Esophagus muscularis mucosa (tissue), 4 donors: ENCODE data around the gene SPATS2. TPM values are rescaled to one million over a fixed set of nuclear protein-coding genes. Genes with fewer than 3 reads are reported as not detected.
A peak's percentile ranks its signal among the peaks of the same experiment; 100 is the strongest.

Experiments
- DNase-seq: peaks from one replicate; pipeline ENCODE4 v3.0.0-alpha.2; 2017; ENCODE audit errors: extremely low spot score
- H3K27ac ChIP-seq, 4 donors: fragments of 200-600 bp; sonication (generic); replicated peaks in 1 of 4; 1 replicate in 3 of 4; 2 replicates in 1 of 4; pipeline ENCODE4 v1.5.1; 2016 to 2019; ENCODE audit warnings: mild to moderate bottlenecking in 1 of 4
- H3K27me3 ChIP-seq, 4 donors: fragments of 200-600 bp; sonication (generic); one replicate each; pipeline versions ENCODE4 v1.5.1 to v1.6.0; 2016 to 2019
- H3K36me3 ChIP-seq, 4 donors: fragments of 200-600 bp; sonication (generic); one replicate each; pipeline ENCODE4 v1.5.1; 2016 to 2019
- H3K4me1 ChIP-seq, 4 donors: fragments of 200-600 bp; sonication (generic); one replicate each; pipeline ENCODE4 v1.5.1; 2016 to 2019
- H3K4me3 ChIP-seq, 4 donors: fragments of 200-600 bp; sonication (generic); 1 replicate in 2 of 4; 2 replicates in 2 of 4; pipeline ENCODE4 v1.5.1; 2016 to 2019; ENCODE audit warnings: mild to moderate bottlenecking in 4 of 4, moderate library complexity in 1 of 4
- H3K9me3 ChIP-seq, 4 donors: fragments of 200-600 bp; sonication (generic); 1 replicate in 3 of 4; 2 replicates in 1 of 4; pipeline ENCODE4 v1.5.1; 2016 to 2019
- CTCF ChIP-seq, 3 experiments: fragments of 200-600 bp in 2 of 3; fragments of 450-650 bp in 1 of 3; sonication (generic) in 2 of 3; IDR thresholded peaks; one replicate each; pipeline ENCODE4 v1.5.1; 2017 to 2019; ENCODE audit warnings: antibody characterized with exemption in 3 of 3, mild to moderate bottlenecking in 2 of 3, moderate library complexity in 1 of 3
- EP300 ChIP-seq: sonication (generic); formaldehyde crosslinking; IDR thresholded peaks from one replicate; pipeline ENCODE4 v1.6.1; 2017; ENCODE audit warnings: antibody characterized with exemption
- POLR2A ChIP-seq: fragments of 450-650 bp; IDR thresholded peaks from one replicate; pipeline ENCODE4 v1.6.1; 2017; ENCODE audit warnings: antibody characterized with exemption, moderate library complexity, mild to moderate bottlenecking, low read depth
- POLR2AphosphoS5 ChIP-seq, 2 donors: sonication (generic); formaldehyde crosslinking; IDR thresholded peaks; one replicate each; pipeline ENCODE4 v1.6.1; 2017; ENCODE audit warnings: antibody characterized with exemption in 2 of 2
- WGBS: methylation state at CpG from one replicate; pipeline ENCODE4 v1.1.5; 2018; 5-methylcytosine and 5-hydroxymethylcytosine counted together
- intact Hi-C: fragments of 100-400 bp; cut with DNase I; formaldehyde crosslinking; loops from one replicate; pipeline ENCODE4 v1.15.1; 2023
- total RNA-seq, 4 donors: library from RNA; depleted of rRNA; stranded (reverse); fragments of >200 nt; gene quantifications; one replicate each; pipeline versions ENCODE4 v1.1.0 to v1.2.1, GENCODE V29; 2016

SPATS2 gene
- total RNA-seq, 4 donors from 2014 or later: 9.5 to 16.6 (median 11.5) TPM

GRCh38 chr12:49358483-49359141 lies 8.7 kb upstream of the SPATS2 start:
- 31% methylated on average over 7 of the region's 7 CpGs for WGBS

GRCh38 chr12:49359671-49360070 lies 7.6 kb upstream of the SPATS2 start:
- peaks cover 0 to 7% (median 4%) of the 10 kb centered on the region in 4 donors for H3K4me1 ChIP-seq
- no peak overlapping the region for H3K4me3 ChIP-seq
- H3K36me3 ChIP-seq: no peaks in the 10 kb centered on the region
- no peaks in the 10 kb centered on the region for H3K9me3 ChIP-seq
- H3K27ac ChIP-seq: no peak overlapping the region
- H3K27me3 ChIP-seq: peaks cover 0 to 23% (median 2%) of the 10 kb centered on the region in 4 donors
- WGBS: 80% methylated on average over 7 of the region's 7 CpGs
- TF ChIP-seq EP300: no peak
- TF ChIP-seq POLR2A: no peak
- no peak for TF ChIP-seq POLR2AphosphoS5 (IDR thresholded peaks at IDR 0.05)
- no peak for TF ChIP-seq CTCF (IDR thresholded peaks at IDR 0.05)
- DNase-seq: no peak
- intact Hi-C loops: loop anchor here (2.0 to 10.0 kb wide), 2 partner anchors 155 to 265 kb away; partner anchors contain the start of gene PRPF40B

More at GRCh38 chr12:49358483-49359141, 8.7 kb upstream of the SPATS2 start:
- H3K9me3 ChIP-seq: no peaks in the 10 kb centered on the region
- H3K36me3 ChIP-seq: no peaks in the 10 kb centered on the region
- peaks cover 0 to 7% (median 4%) of the 10 kb centered on the region in 4 donors for H3K4me1 ChIP-seq
- peaks cover 0 to 31% (median 2%) of the 10 kb centered on the region in 4 donors for H3K27me3 ChIP-seq
- H3K27ac ChIP-seq: no peak overlapping the region
- no peak overlapping the region for H3K4me3 ChIP-seq
- TF ChIP-seq EP300 (no peak), CTCF (IDR thresholded peaks at IDR 0.05) (peak; percentile 71 to 83 (median 82))
- peak; percentile 37 for DNase-seq
- intact Hi-C loops: loop anchor here (2.0 kb wide), 1 partner anchor 156 kb away; no protein-coding TSS in a partner anchor

GRCh38 chr12:49362077-49362476 lies 5.2 kb upstream of the SPATS2 start:
- no peak for DNase-seq

GRCh38 chr12:49364989-49365388 lies 2.3 kb upstream of the SPATS2 start:
- intact Hi-C loops: loop anchor here (10.0 kb wide), 1 partner anchor 260 kb away; the partner anchor contains the start of gene PRPF40B
- no peaks in the 10 kb centered on the region for H3K9me3 ChIP-seq
- DNase-seq: no peak
- H3K4me3 ChIP-seq: no peak overlapping the region
- no peaks in the 10 kb centered on the region for H3K36me3 ChIP-seq
- peaks cover 0 to 7% (median 0%) of the 10 kb centered on the region in 4 donors for H3K27me3 ChIP-seq
- peaks cover 27 to 32% (median 28%) of the 10 kb centered on the region in 4 donors for H3K4me1 ChIP-seq
- TF ChIP-seq POLR2AphosphoS5 (IDR thresholded peaks at IDR 0.05) (no peak), EP300 (no peak), POLR2A (no peak), CTCF (IDR thresholded peaks at IDR 0.05) (no peak)
- no peak overlapping the region for H3K27ac ChIP-seq
- 63% methylated on average over 1 of the region's 1 CpG for WGBS

More at GRCh38 chr12:49362077-49362476, 5.2 kb upstream of the SPATS2 start:
- Histone ChIP-seq H3K36me3 (no peaks in the 10 kb centered on the region), H3K27me3 (peaks cover 0 to 14% (median 2%) of the 10 kb centered on the region in 4 donors), H3K4me3 (no peak overlapping the region), H3K4me1 (peaks cover 5 to 16% (median 11%) of the 10 kb centered on the region in 4 donors), H3K27ac (no peak overlapping the region), H3K9me3 (no peaks in the 10 kb centered on the region)
- WGBS: 100% methylated on average over 1 of the region's 1 CpG
- intact Hi-C loops: loop anchor here (10.0 kb wide), 1 partner anchor 263 kb away; the partner anchor contains the start of gene PRPF40B
- TF ChIP-seq EP300 (no peak), CTCF (IDR thresholded peaks at IDR 0.05) (no peak), POLR2AphosphoS5 (IDR thresholded peaks at IDR 0.05) (no peak), POLR2A (no peak)
